H9 (cell line): ENCODE measurements around the gene KLK3. TPM values are rescaled to one million over a fixed set of nuclear protein-coding genes. Genes with fewer than 3 reads are reported as not detected.

ENCODE experiments used
- DNase-seq: peaks from one replicate; pipeline ENCODE4 v3.0.0-alpha.2; 2017
- H2AFZ ChIP-seq: one replicate; pipeline ENCODE4 v1.6.1; 2013; ENCODE audit warnings: mild to moderate bottlenecking, low read length, control low read depth, moderate library complexity
- H2AK5ac ChIP-seq: 2 replicates; pipeline ENCODE4 v1.6.1; 2013; ENCODE audit warnings: low read length, control low read depth, mixed read lengths; ENCODE audit not compliant: insufficient read length
- H2BK120ac ChIP-seq: one replicate; pipeline ENCODE4 v1.6.1; 2013; ENCODE audit warnings: low read depth, mild to moderate bottlenecking, low read length, control low read depth, inconsistent platforms; ENCODE audit not compliant: poor library complexity, severe bottlenecking
- H2BK12ac ChIP-seq: 2 replicates; pipeline ENCODE4 v1.6.1; 2013; ENCODE audit warnings: low read length, control low read depth, mixed read lengths, low read depth; ENCODE audit not compliant: insufficient read length
- H2BK15ac ChIP-seq: 2 replicates; pipeline ENCODE4 v1.6.1; 2013; ENCODE audit warnings: low read depth, low read length, control low read depth
- H2BK20ac ChIP-seq: one replicate; pipeline ENCODE4 v1.6.1; 2013; ENCODE audit warnings: low read depth, mild to moderate bottlenecking, low read length, control low read depth, inconsistent platforms; ENCODE audit not compliant: poor library complexity, severe bottlenecking
- H2BK5ac ChIP-seq: 2 replicates; pipeline ENCODE4 v1.6.1; 2013; ENCODE audit warnings: low read length, control low read depth, mixed read lengths; ENCODE audit not compliant: insufficient read length
- H3K14ac ChIP-seq: 2 replicates; pipeline ENCODE4 v1.6.1; 2013; ENCODE audit warnings: low read length, control low read depth; ENCODE audit not compliant: insufficient read depth
- H3K18ac ChIP-seq: 2 replicates; pipeline ENCODE4 v1.6.1; 2013; ENCODE audit warnings: low read depth, mild to moderate bottlenecking, mixed read lengths, low read length, control low read depth; ENCODE audit not compliant: insufficient read length
- H3K23ac ChIP-seq: 2 replicates; pipeline ENCODE4 v1.6.1; 2013; ENCODE audit warnings: low read length, control low read depth, mixed read lengths, low read depth; ENCODE audit not compliant: insufficient read length
- H3K23me2 ChIP-seq: 2 replicates; pipeline ENCODE4 v1.6.1; 2013; ENCODE audit warnings: low read depth, mild to moderate bottlenecking, mixed read lengths, low read length, control low read depth; ENCODE audit not compliant: insufficient read length, poor library complexity, severe bottlenecking
- H3K27ac ChIP-seq: 2 replicates; pipeline ENCODE4 v1.5.1; 2013; ENCODE audit warnings: low read length, control low read depth, mixed read lengths, low read depth; ENCODE audit not compliant: insufficient read length
- H3K27me3 ChIP-seq: 2 replicates; pipeline ENCODE4 v1.6.1; 2013; ENCODE audit warnings: low read length, control low read depth, inconsistent platforms; ENCODE audit not compliant: insufficient read depth
- H3K4ac ChIP-seq: 2 replicates; pipeline ENCODE4 v1.6.1; 2013; ENCODE audit warnings: low read depth, mild to moderate bottlenecking, control low read depth, inconsistent platforms, low read length, moderate library complexity
- H3K4me1 ChIP-seq: 2 replicates; pipeline ENCODE4 v1.6.1; 2013; ENCODE audit warnings: low read length, control low read depth, inconsistent platforms; ENCODE audit not compliant: insufficient read depth
- H3K4me2 ChIP-seq: 2 replicates; pipeline ENCODE4 v1.6.1; 2013; ENCODE audit warnings: low read length, control low read depth, mixed read lengths; ENCODE audit not compliant: insufficient read length, insufficient read depth
- H3K56ac ChIP-seq: 2 replicates; pipeline ENCODE4 v1.6.1; 2013; ENCODE audit warnings: low read depth, mild to moderate bottlenecking, mixed read lengths, low read length, control low read depth; ENCODE audit not compliant: insufficient read length
- H3K79me1 ChIP-seq: 2 replicates; pipeline ENCODE4 v1.6.1; 2013; ENCODE audit warnings: low read depth, mild to moderate bottlenecking, moderate library complexity, low read length, control low read depth, inconsistent platforms; ENCODE audit not compliant: insufficient read depth, poor library complexity, severe bottlenecking
- H3K79me2 ChIP-seq: 2 replicates; pipeline ENCODE4 v1.6.1; 2013; ENCODE audit warnings: low read length, control low read depth, inconsistent platforms; ENCODE audit not compliant: insufficient read depth
- H3K9ac ChIP-seq: 2 replicates; pipeline ENCODE4 v1.6.1; 2013; ENCODE audit warnings: low read length, control low read depth, mixed read lengths; ENCODE audit not compliant: insufficient read length; ENCODE audit errors: extremely low read depth
- H3K9me3 ChIP-seq: one replicate; pipeline ENCODE4 v1.6.1; 2013; ENCODE audit warnings: low read depth, low read length, inconsistent platforms; ENCODE audit not compliant: control insufficient read depth
- H3T11ph ChIP-seq: one replicate; pipeline ENCODE4 v1.6.1; 2013; ENCODE audit warnings: mild to moderate bottlenecking, low read length, control low read depth, inconsistent platforms
- H4K20me1 ChIP-seq: one replicate; pipeline ENCODE4 v1.6.1; 2013; ENCODE audit not compliant: control insufficient read depth, insufficient read length, insufficient read depth
- H4K5ac ChIP-seq: 2 replicates; pipeline ENCODE4 v1.6.1; 2013; ENCODE audit warnings: low read depth, mild to moderate bottlenecking, mixed read lengths, low read length, control low read depth; ENCODE audit not compliant: insufficient read length
- H4K8ac ChIP-seq: replicated peaks from 2 replicates; pipeline ENCODE4 v1.6.1; 2013; ENCODE audit warnings: low read length, control low read depth, mixed read lengths, low read depth; ENCODE audit not compliant: insufficient read length
- H4K91ac ChIP-seq: 2 replicates; pipeline ENCODE4 v1.6.1; 2013; ENCODE audit warnings: low read depth, mild to moderate bottlenecking, moderate library complexity, mixed read lengths, low read length, control low read depth; ENCODE audit not compliant: insufficient read length
- H3K27ac Mint-ChIP-seq, 3 experiments: 2 replicates in 2 of 3; 3 replicates in 1 of 3; pipeline ENCODE4 v1.8.0; 2020 to 2021; ENCODE audit warnings: mixed read lengths in 3 of 3, mild to moderate bottlenecking in 1 of 3, moderate library complexity in 1 of 3
- H3K27me3 Mint-ChIP-seq: 2 replicates; pipeline ENCODE4 v1.8.0; 2021; ENCODE audit warnings: low read depth, mild to moderate bottlenecking, moderate library complexity, mixed read lengths
- H3K36me3 Mint-ChIP-seq, 3 experiments: 2 replicates in 2 of 3; 3 replicates in 1 of 3; pipeline ENCODE4 v1.8.0; 2020 to 2021; ENCODE audit warnings: low read depth in 3 of 3, mixed read lengths in 3 of 3; ENCODE audit not compliant: insufficient read depth in 1 of 3
- H3K4me1 Mint-ChIP-seq, 2 experiments: 2 replicates each; pipeline ENCODE4 v1.8.0; 2020; ENCODE audit warnings: mixed read lengths in 2 of 2
- H3K4me3 Mint-ChIP-seq, 2 experiments: 2 replicates in 1 of 2; 3 replicates in 1 of 2; pipeline ENCODE4 v1.8.0; 2020 to 2021; ENCODE audit warnings: mild to moderate bottlenecking in 2 of 2, mixed read lengths in 2 of 2, moderate library complexity in 1 of 2
- H3K9me3 Mint-ChIP-seq, 2 experiments: 2 replicates in 1 of 2; 3 replicates in 1 of 2; pipeline ENCODE4 v1.8.0; 2020; ENCODE audit warnings: mild to moderate bottlenecking in 2 of 2, mixed read lengths in 2 of 2, moderate library complexity in 1 of 2
- WGBS: extraction: QIAGEN DNeasy Blood & Tissue Kit; methylation state at CpG from one replicate; pipeline ENCODE4 v1.1.7; 2013; ENCODE audit warnings: missing lambda C conversion rate, low lambda C conversion rate, mixed read lengths; ENCODE audit not compliant: insufficient read length; ENCODE audit errors: extremely low coverage; 5-methylcytosine and 5-hydroxymethylcytosine counted together
- total RNA-seq: library from RNA; stranded (reverse); gene quantifications from 2 replicates; pipeline ENCODE4 v1.2.1, GENCODE V29; 2021
- TF ChIP-seq, protein P1 (sequence below): fragments of 200-600 bp; sonication (generic); conservative IDR thresholded peaks from 3 replicates; pipeline ENCODE4 v1.8.0; 2021; ENCODE audit warnings: antibody characterized with exemption, mild to moderate bottlenecking

The KLK3 gene
- total RNA-seq, 1 experiment from 2014 or later = not detected

DNA sequence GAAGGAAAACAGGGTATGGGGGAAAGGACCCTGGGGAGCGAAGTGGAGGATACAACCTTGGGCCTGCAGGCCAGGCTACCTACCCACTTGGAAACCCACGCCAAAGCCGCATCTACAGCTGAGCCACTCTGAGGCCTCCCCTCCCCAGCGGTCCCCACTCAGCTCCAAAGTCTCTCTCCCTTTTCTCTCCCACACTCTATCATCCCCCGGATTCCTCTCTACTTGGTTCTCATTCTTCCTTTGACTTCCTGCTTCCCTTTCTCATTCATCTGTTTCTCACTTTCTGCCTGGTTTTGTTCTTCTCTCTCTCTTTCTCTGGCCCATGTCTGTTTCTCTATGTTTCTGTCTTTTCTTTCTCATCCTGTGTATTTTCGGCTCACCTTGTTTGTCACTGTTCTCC, 2.7 kb downstream of the KLK3 start:
- H2BK12ac ChIP-seq = no peak overlapping the region
- H4K8ac ChIP-seq = no peak overlapping the region
- no peak overlapping the region for H3K18ac ChIP-seq
- no peak overlapping the region for H4K91ac ChIP-seq
- no CpG with 5 or more reads among the region's 6 CpGs for WGBS
- no peaks in the 10 kb centered on the region for H3K27me3 ChIP-seq
- H3K14ac ChIP-seq = no peak overlapping the region
- H2AFZ ChIP-seq = no peak overlapping the region
- H3T11ph ChIP-seq = no peak overlapping the region
- no peak overlapping the region for H3K9ac ChIP-seq
- peaks cover 8% of the 10 kb centered on the region; the same call in 1 of the 2 replicates for H3K4me1 ChIP-seq
- no peak overlapping the region for H3K56ac ChIP-seq
- Mint-ChIP-seq H3K27ac (no peak overlapping the region), H3K4me3 (no peak overlapping the region; a peak in 1 of 5 replicates), H3K4me1 (peaks cover 12 to 21% of the 10 kb centered on the region in 2 experiments), H3K27me3 (peaks cover 78% of the 10 kb centered on the region), H3K9me3 (peaks cover 3 to 4% of the 10 kb centered on the region in 2 experiments; a peak in 2 of 5 replicates), H3K36me3 (no peaks in the 10 kb centered on the region; a peak in 1 of 7 replicates)
- no peaks in the 10 kb centered on the region for H3K23me2 ChIP-seq
- no peak overlapping the region for H2BK15ac ChIP-seq
- H3K79me1 ChIP-seq = no peaks in the 10 kb centered on the region
- no peak overlapping the region for H2BK20ac ChIP-seq
- H3K23ac ChIP-seq = no peak overlapping the region
- H3K4ac ChIP-seq = no peak overlapping the region
- TF ChIP-seq, protein P1, sequence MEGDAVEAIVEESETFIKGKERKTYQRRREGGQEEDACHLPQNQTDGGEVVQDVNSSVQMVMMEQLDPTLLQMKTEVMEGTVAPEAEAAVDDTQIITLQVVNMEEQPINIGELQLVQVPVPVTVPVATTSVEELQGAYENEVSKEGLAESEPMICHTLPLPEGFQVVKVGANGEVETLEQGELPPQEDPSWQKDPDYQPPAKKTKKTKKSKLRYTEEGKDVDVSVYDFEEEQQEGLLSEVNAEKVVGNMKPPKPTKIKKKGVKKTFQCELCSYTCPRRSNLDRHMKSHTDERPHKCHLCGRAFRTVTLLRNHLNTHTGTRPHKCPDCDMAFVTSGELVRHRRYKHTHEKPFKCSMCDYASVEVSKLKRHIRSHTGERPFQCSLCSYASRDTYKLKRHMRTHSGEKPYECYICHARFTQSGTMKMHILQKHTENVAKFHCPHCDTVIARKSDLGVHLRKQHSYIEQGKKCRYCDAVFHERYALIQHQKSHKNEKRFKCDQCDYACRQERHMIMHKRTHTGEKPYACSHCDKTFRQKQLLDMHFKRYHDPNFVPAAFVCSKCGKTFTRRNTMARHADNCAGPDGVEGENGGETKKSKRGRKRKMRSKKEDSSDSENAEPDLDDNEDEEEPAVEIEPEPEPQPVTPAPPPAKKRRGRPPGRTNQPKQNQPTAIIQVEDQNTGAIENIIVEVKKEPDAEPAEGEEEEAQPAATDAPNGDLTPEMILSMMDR = no peak
- no peaks in the 10 kb centered on the region for H3K79me2 ChIP-seq
- no peak overlapping the region for H4K5ac ChIP-seq
- no peak overlapping the region for H3K27ac ChIP-seq
- no peak for DNase-seq
- no peak overlapping the region for H2AK5ac ChIP-seq
- no peaks in the 10 kb centered on the region for H3K9me3 ChIP-seq
- no peak overlapping the region for H2BK120ac ChIP-seq
- H3K4me2 ChIP-seq = no peak overlapping the region
- no peaks in the 10 kb centered on the region for H4K20me1 ChIP-seq
- no peak overlapping the region for H2BK5ac ChIP-seq
